GM12801 (cell line): Measurements from ENCODE around the gene CHRNA4.

Source experiments
- CTCF ChIP-seq: IDR thresholded peaks from one replicate; pipeline ENCODE4 v1.5.1; 2011; ENCODE audit warnings: control low read depth; ENCODE audit not compliant: insufficient read length; ENCODE audit errors: extremely low read depth

CHRNA4 gene

GRCh38 chr20:63406011-63406410 is 44.9 kb upstream of the CHRNA4 start:
- TF ChIP-seq CTCF, result no peak

GRCh38 chr20:63405102-63405730 is 44.1 kb upstream of the CHRNA4 start:
- no peak for TF ChIP-seq CTCF

GRCh38 chr20:63404129-63405085 is 43.3 kb upstream of the CHRNA4 start:
- no peak for TF ChIP-seq CTCF

- TF ChIP-seq CTCF, result no peak
These were observed 42.4 kb upstream of the CHRNA4 start for GRCh38 chr20:63403403-63404105.

- no peak for TF ChIP-seq CTCF
These were observed 41.7 kb upstream of the CHRNA4 start for GRCh38 chr20:63402860-63403220.

GRCh38 chr20:63402181-63402859 is 41.2 kb upstream of the CHRNA4 start:
- TF ChIP-seq CTCF, result no peak
